DMS153 treated with DMSO at 0.1 percent for 48 hours (cell line): Measurements from ENCODE around the gene RIPOR3.
"Not testable (repeated sequence)": the region's sequence is repeated elsewhere in the genome, so short reads cannot be mapped to it uniquely, and the experiment has no call there.

Experiments
- DNase-seq: peaks from one replicate; lab custom pipeline; 2025; ENCODE audit not compliant: unreplicated experiment; lab: John Stamatoyannopoulos, UW

RIPOR3 gene

GRCh38 chr20:50681359-50682064, 9.8 kb downstream of the RIPOR3 start:
- DNase-seq: no peak

- no peak for DNase-seq
Observed at GRCh38 chr20:50680105-50680960, 11.0 kb downstream of the RIPOR3 start.

GRCh38 chr20:50679753-50680104, 11.6 kb downstream of the RIPOR3 start:
- no peak for DNase-seq

- DNase-seq: no peak
Observed at GRCh38 chr20:50678169-50678898, 13.0 kb downstream of the RIPOR3 start.

GRCh38 chr20:50676858-50677257, 14.5 kb downstream of the RIPOR3 start:
- DNase-seq: no peak

GRCh38 chr20:50676377-50676731, 15.0 kb downstream of the RIPOR3 start:
- DNase-seq: not testable (repeated sequence)

- DNase-seq: no peak
Observed at GRCh38 chr20:50675671-50676376, 15.5 kb downstream of the RIPOR3 start.

- DNase-seq: no peak
Observed at GRCh38 chr20:50674138-50674825, 17.1 kb downstream of the RIPOR3 start.

- no peak for DNase-seq
Observed at GRCh38 chr20:50673466-50674137, 17.7 kb downstream of the RIPOR3 start.

GRCh38 chr20:50673146-50673465, 18.2 kb downstream of the RIPOR3 start:
- no peak for DNase-seq

- DNase-seq: no peak
Observed at GRCh38 chr20:50672400-50673145, 18.8 kb downstream of the RIPOR3 start.

GRCh38 chr20:50671626-50672025, 19.7 kb downstream of the RIPOR3 start:
- DNase-seq: no peak

- not testable (repeated sequence) for DNase-seq
Observed at GRCh38 chr20:50671010-50671409, 20.3 kb downstream of the RIPOR3 start.

GRCh38 chr20:50670126-50670862, 21.0 kb downstream of the RIPOR3 start:
- no peak for DNase-seq

- DNase-seq: no peak
Observed at GRCh38 chr20:50668798-50669197, 22.5 kb downstream of the RIPOR3 start.

GRCh38 chr20:50668326-50668725, 23.0 kb downstream of the RIPOR3 start:
- no peak for DNase-seq

GRCh38 chr20:50666709-50667298, 24.5 kb downstream of the RIPOR3 start:
- DNase-seq: no peak

- no peak for DNase-seq
Observed at GRCh38 chr20:50664254-50664653, 27.1 kb downstream of the RIPOR3 start.
